Prostate gland (tissue), 2 donors: ENCODE measurements around the gene WNT3. TPM values are rescaled to one million over a fixed set of nuclear protein-coding genes. Genes with fewer than 3 reads are reported as not detected.

Experiments used
- DNase-seq: peaks from one replicate; pipeline ENCODE4 v3.0.0-alpha.2; 2019; ENCODE audit warnings: low spot score
- H3K27ac ChIP-seq, 2 donors: fragments of 200-600 bp; sonication (generic); 2 replicates each; pipeline ENCODE4 v1.5.1; 2017 to 2019
- H3K27me3 ChIP-seq: fragments of 200-600 bp; sonication (generic); replicated peaks from 2 replicates; pipeline ENCODE4 v1.5.1; 2019; ENCODE audit not compliant: insufficient read depth
- H3K36me3 ChIP-seq, 2 donors: fragments of 200-600 bp; sonication (generic); 1 replicate in 1 of 2; 2 replicates in 1 of 2; pipeline versions ENCODE4 v1.5.1 to v1.8.1; 2017 to 2019
- H3K4me1 ChIP-seq: fragments of 200-600 bp; sonication (generic); replicated peaks from 2 replicates; pipeline ENCODE4 v1.5.1; 2019
- H3K4me3 ChIP-seq, 2 donors: fragments of 200-600 bp; sonication (generic); 2 replicates each; pipeline ENCODE4 v1.5.1; 2017 to 2019
- H3K9me3 ChIP-seq: fragments of 200-600 bp; sonication (generic); 2 replicates; pipeline ENCODE4 v1.5.1; 2017
- POLR2A ChIP-seq: fragments of 450-650 bp; IDR thresholded peaks from one replicate; pipeline ENCODE4 v1.6.1; 2016; ENCODE audit warnings: antibody characterized with exemption, mild to moderate bottlenecking
- POLR2AphosphoS5 ChIP-seq: sonication (generic); formaldehyde crosslinking; IDR thresholded peaks from one replicate; pipeline ENCODE4 v1.6.1; 2017; ENCODE audit warnings: antibody characterized with exemption
- WGBS: methylation state at CpG from one replicate; pipeline ENCODE4 v1.1.5; 2018; 5-methylcytosine and 5-hydroxymethylcytosine counted together
- intact Hi-C: fragments of 100-400 bp; cut with DNase I; formaldehyde crosslinking; loops from one replicate; pipeline ENCODE4 v1.14.2; 2022
- total RNA-seq, 2 donors: library from RNA; depleted of rRNA; stranded (reverse); fragments of >200 nt; gene quantifications; one replicate each; pipeline ENCODE4 v1.1.0, GENCODE V29; 2016
- TF ChIP-seq, protein P1 (sequence below), 4 experiments: fragments of 200-600 bp in 2 of 4; fragments of 450-650 bp in 2 of 4; sonication (generic) in 2 of 4; IDR thresholded peaks; 1 replicate in 3 of 4; 2 replicates in 1 of 4; pipeline ENCODE4 v1.5.1; 2016 to 2019; ENCODE audit warnings: antibody characterized with exemption in 4 of 4, mild to moderate bottlenecking in 2 of 4, moderate library complexity in 2 of 4

The WNT3 gene
- total RNA-seq, 2 donors from 2014 or later: 2.0 to 7.7 TPM

DNA sequence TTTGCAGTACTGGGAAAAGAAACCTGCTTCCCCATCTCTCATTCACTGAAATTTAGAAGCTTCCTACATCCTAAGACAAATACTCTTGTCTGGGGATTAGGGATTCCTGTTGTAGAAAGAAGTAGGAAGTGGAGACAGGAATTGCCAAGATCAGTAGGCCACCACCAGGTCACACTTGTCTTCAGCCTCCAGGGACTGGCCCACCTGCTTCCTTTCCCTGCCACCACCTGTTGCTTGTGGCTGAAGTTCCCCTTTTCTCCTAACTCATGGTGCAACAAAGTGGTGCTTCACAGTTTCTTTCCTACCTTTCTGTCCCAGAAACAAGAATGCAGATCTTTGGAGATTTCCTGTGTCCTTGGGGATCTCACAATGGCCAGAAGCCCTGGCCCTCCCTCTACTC lies 82.4 kb downstream of the WNT3 start:
- no peak overlapping the region for H3K4me3 ChIP-seq
- H3K4me1 ChIP-seq: no peaks in the 10 kb centered on the region
- H3K27ac ChIP-seq: no peak overlapping the region
- H3K9me3 ChIP-seq: no peaks in the 10 kb centered on the region
- H3K27me3 ChIP-seq: no peaks in the 10 kb centered on the region
- intact Hi-C loops: no loop called here
- TF ChIP-seq POLR2AphosphoS5: no peak
- no peak for TF ChIP-seq POLR2A
- TF ChIP-seq, protein P1, sequence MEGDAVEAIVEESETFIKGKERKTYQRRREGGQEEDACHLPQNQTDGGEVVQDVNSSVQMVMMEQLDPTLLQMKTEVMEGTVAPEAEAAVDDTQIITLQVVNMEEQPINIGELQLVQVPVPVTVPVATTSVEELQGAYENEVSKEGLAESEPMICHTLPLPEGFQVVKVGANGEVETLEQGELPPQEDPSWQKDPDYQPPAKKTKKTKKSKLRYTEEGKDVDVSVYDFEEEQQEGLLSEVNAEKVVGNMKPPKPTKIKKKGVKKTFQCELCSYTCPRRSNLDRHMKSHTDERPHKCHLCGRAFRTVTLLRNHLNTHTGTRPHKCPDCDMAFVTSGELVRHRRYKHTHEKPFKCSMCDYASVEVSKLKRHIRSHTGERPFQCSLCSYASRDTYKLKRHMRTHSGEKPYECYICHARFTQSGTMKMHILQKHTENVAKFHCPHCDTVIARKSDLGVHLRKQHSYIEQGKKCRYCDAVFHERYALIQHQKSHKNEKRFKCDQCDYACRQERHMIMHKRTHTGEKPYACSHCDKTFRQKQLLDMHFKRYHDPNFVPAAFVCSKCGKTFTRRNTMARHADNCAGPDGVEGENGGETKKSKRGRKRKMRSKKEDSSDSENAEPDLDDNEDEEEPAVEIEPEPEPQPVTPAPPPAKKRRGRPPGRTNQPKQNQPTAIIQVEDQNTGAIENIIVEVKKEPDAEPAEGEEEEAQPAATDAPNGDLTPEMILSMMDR (IDR thresholded peaks at IDR 0.05): no peak
- H3K36me3 ChIP-seq: no peaks in the 10 kb centered on the region
- DNase-seq: no peak

DNA sequence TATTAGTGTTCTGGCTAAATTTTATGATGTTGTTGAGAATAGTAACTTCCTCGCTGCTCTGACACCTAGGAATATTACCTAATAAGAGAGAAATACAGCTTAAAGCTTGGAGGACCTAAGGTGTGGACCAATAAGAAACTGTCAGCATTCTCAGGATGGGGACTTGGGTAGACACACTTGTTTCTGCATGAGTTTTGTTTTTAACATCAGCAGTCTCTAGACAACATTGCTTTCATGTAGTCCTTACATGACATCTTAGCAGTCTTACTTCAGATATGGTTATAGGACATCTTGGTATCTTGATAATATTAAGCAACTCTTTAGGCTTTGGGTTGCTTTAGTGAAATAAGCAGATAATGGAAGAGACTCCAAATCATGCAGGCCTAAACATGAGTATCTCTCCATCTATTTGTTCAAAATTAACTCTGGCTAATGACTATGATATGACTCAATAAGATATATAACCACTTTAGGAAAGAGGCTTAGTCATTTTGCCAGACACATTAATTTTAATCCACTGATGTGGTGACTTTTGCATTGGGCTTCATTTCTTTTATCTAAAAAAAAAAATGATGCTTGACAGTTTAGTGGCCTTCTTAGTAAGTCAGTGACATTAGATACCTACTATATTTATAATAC lies 84.5 kb downstream of the WNT3 start:
- Histone ChIP-seq H3K4me1 (no peaks in the 10 kb centered on the region), H3K4me3 (no peak overlapping the region), H3K27ac (no peak overlapping the region), H3K9me3 (no peaks in the 10 kb centered on the region), H3K36me3 (no peaks in the 10 kb centered on the region), H3K27me3 (no peaks in the 10 kb centered on the region)
- intact Hi-C loops: no loop called here
- WGBS: 96% methylated on average over 1 of the region's 1 CpG
- TF ChIP-seq POLR2AphosphoS5 (no peak), POLR2A (no peak)
- TF ChIP-seq, protein P1 (IDR thresholded peaks at IDR 0.05): no peak
- no peak for DNase-seq

DNA sequence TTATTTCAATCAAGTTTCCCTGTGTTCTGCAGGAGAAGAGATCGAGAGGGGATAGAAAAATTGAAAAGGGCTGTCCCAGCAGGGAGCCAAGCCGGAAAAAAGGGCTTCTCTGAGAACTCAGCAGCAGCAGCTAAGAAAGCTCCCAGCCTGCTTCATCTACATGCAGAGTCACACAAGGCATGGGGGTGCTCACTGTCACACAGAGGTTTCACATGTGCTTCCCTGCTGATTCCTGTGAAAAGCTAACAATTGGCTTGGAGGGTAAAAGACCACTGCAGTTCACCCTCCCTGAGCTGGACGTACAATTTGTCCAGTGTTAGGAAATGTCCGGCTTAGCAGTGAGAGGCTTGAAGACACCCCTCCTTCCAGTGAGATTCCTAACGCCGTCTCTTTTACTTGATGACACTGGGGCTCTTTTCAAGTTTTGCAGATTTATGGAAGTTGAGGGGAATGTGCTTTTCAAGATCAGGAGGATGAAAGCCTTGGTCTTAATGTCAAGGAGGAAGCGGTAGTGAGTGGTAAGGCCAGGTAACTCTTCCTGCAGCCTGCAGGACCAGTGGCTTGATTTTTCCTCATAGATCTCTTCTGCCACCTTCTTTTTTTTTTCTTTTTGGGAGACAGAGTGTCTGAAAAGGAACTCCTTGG lies 85.6 kb downstream of the WNT3 start:
- Histone ChIP-seq H3K27ac (no peak overlapping the region), H3K4me3 (no peak overlapping the region), H3K4me1 (no peaks in the 10 kb centered on the region), H3K9me3 (no peaks in the 10 kb centered on the region), H3K27me3 (no peaks in the 10 kb centered on the region), H3K36me3 (no peaks in the 10 kb centered on the region)
- WGBS: 75% methylated on average over 7 of the region's 7 CpGs
- no peak for DNase-seq
- TF ChIP-seq, protein P1 (IDR thresholded peaks at IDR 0.05): no peak
- no peak for TF ChIP-seq POLR2AphosphoS5
- TF ChIP-seq POLR2A: no peak
- intact Hi-C loops: no loop called here

DNA sequence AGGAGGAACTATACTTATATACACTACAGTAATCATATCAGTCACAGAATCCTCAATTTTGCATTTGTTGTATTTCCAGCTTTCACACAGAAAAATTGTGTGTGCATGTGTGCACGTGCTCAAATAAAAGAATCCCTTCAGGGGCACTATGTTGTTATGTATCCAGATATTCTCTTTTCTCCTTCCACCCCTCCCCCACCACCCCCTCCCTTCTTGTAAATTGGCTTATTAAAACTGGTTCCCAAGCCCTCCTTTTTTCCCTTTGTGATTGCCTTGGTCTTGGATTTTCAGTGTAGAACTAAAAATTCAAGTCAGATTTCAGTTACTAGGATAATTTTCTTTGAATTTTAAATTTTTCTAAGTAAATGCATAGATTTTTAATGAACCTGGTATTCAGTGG lies 86.3 kb downstream of the WNT3 start:
- H3K4me1 ChIP-seq: no peaks in the 10 kb centered on the region
- TF ChIP-seq POLR2A (no peak), POLR2AphosphoS5 (no peak)
- TF ChIP-seq, protein P1 (IDR thresholded peaks at IDR 0.05): no peak
- no peaks in the 10 kb centered on the region for H3K27me3 ChIP-seq
- no peak for DNase-seq
- intact Hi-C loops: no loop called here
- 77% methylated on average over 1 of the region's 1 CpG for WGBS
- no peak overlapping the region for H3K27ac ChIP-seq
- no peaks in the 10 kb centered on the region for H3K9me3 ChIP-seq
- no peak overlapping the region for H3K4me3 ChIP-seq
- H3K36me3 ChIP-seq: no peaks in the 10 kb centered on the region

DNA sequence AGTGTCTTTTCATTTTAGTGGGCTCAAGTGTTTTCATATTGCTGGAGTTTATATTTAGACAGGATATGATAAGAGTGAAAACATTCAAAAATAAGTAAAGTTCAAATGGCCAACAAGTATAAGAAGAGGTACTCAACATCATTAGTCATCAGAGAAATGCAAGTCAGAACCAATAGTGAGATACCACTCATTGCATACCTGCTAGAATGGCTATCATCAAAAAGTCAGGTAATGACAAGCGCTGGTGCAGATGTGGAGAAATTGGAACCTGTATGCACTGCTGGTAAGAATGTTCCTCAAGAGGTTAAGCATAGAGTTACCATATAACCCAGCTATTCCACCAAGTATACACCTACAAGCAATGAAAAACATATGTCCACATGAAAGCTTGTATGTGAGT lies 87.8 kb downstream of the WNT3 start:
- Histone ChIP-seq H3K27me3 (no peaks in the 10 kb centered on the region), H3K4me3 (no peak overlapping the region), H3K9me3 (no peaks in the 10 kb centered on the region), H3K27ac (no peak overlapping the region), H3K4me1 (no peaks in the 10 kb centered on the region), H3K36me3 (no peaks in the 10 kb centered on the region)
- intact Hi-C loops: no loop called here
- no peak for DNase-seq
- no peak for TF ChIP-seq POLR2AphosphoS5
- TF ChIP-seq POLR2A: no peak
- TF ChIP-seq, protein P1 (IDR thresholded peaks at IDR 0.05): no peak
- WGBS: 100% methylated on average over 1 of the region's 1 CpG
